Stomach (tissue), 9 donors: ENCODE results near the gene SLC24A3. TPM values are rescaled to one million over a fixed set of nuclear protein-coding genes. Genes with fewer than 3 reads are reported as not detected.

Experiments
- DNase-seq, 2 donors: peaks; one replicate each; pipeline versions ENCODE4 v3.0.0 to v3.0.0-alpha.2; 2013 to 2019
- H3K27ac ChIP-seq, 5 donors: fragments of 200-600 bp in 4 of 5; sonication (generic) in 4 of 5; one replicate each; pipeline ENCODE4 v1.5.1; 2013 to 2019; ENCODE audit warnings: mild to moderate bottlenecking in 1 of 5, moderate library complexity in 1 of 5
- H3K27me3 ChIP-seq, 3 donors: fragments of 200-600 bp; sonication (generic); one replicate each; pipeline ENCODE4 v1.5.1; 2017 to 2019; ENCODE audit warnings: mixed run types in 1 of 3
- H3K36me3 ChIP-seq, 4 donors: fragments of 200-600 bp; sonication (generic); 1 replicate in 3 of 4; 2 replicates in 1 of 4; pipeline ENCODE4 v1.5.1; 2016 to 2019
- H3K4me1 ChIP-seq, 4 donors: fragments of 200-600 bp; sonication (generic); one replicate each; pipeline ENCODE4 v1.5.1; 2016 to 2019
- H3K4me3 ChIP-seq, 4 donors: fragments of 200-600 bp; sonication (generic) in 3 of 4; one replicate each; pipeline ENCODE4 v1.5.1; 2016 to 2019; ENCODE audit warnings: mild to moderate bottlenecking in 1 of 4
- H3K9me3 ChIP-seq, 4 donors: fragments of 200-600 bp; sonication (generic); one replicate each; pipeline ENCODE4 v1.5.1; 2016 to 2019
- CTCF ChIP-seq, 7 experiments: fragments of 450-650 bp in 4 of 7; fragments of 200-600 bp in 3 of 7; sonication (generic) in 3 of 7; IDR thresholded peaks; one replicate each; pipeline ENCODE4 v1.5.1; 2016 to 2019; ENCODE audit warnings: antibody characterized with exemption in 7 of 7, control low read depth in 2 of 7, mild to moderate bottlenecking in 1 of 7
- EP300 ChIP-seq: sonication (generic); formaldehyde crosslinking; IDR thresholded peaks from one replicate; pipeline ENCODE4 v1.6.1; 2017; ENCODE audit warnings: antibody characterized with exemption
- POLR2A ChIP-seq, 4 donors: fragments of 450-650 bp; IDR thresholded peaks; one replicate each; pipeline ENCODE4 v1.6.1; 2016; ENCODE audit warnings: antibody characterized with exemption in 4 of 4, control low read depth in 2 of 4, mild to moderate bottlenecking in 1 of 4, moderate library complexity in 1 of 4
- POLR2AphosphoS5 ChIP-seq, 3 donors: sonication (generic); formaldehyde crosslinking; IDR thresholded peaks; one replicate each; pipeline ENCODE4 v1.6.1; 2016; ENCODE audit warnings: antibody characterized with exemption in 3 of 3
- WGBS, 5 donors: extraction: QIAGEN DNeasy Blood & Tissue Kit in 3 of 5; methylation state at CpG; one replicate each; pipeline versions ENCODE4 v1.1.5 to v1.1.7; 2013 to 2018; 5-methylcytosine and 5-hydroxymethylcytosine counted together
- intact Hi-C: fragments of 100-400 bp; cut with DNase I; formaldehyde crosslinking; loops from one replicate; pipeline ENCODE4 v1.15.1; 2023; ENCODE audit warnings: low total_unique reads
- polyA plus RNA-seq, 3 donors: library from polyadenylated mRNA; stranded (reverse); fragments of 200-250 nt; gene quantifications; one replicate each; pipeline ENCODE4 v1.2.3, GENCODE V29; 2013
- total RNA-seq, 5 donors: library from RNA; depleted of rRNA; stranded (reverse); fragments of >200 nt; gene quantifications; one replicate each; pipeline versions ENCODE4 v1.1.0 to v1.2.3, GENCODE V29; 2014 to 2016
- donor health status: healthy with polysubstance abuse.
- donor health status: Bipolar disorder and iron deficiency.
- donor health status: healthy.

Gene SLC24A3
- total and polyA plus RNA-seq, 8 donors, result 1.8 to 9.0 (median 4.5) TPM

GRCh38 chr20:19725814-19726525, 513.5 kb downstream of the SLC24A3 start:
- H3K36me3 ChIP-seq, result no peaks in the 10 kb centered on the region
- no peaks in the 10 kb centered on the region for H3K9me3 ChIP-seq
- H3K27ac ChIP-seq, result no peak overlapping the region
- no peak overlapping the region for H3K4me3 ChIP-seq
- intact Hi-C loops, result no loop called here
- H3K4me1 ChIP-seq, result no peaks in the 10 kb centered on the region
- no peak for DNase-seq
- no peaks in the 10 kb centered on the region for H3K27me3 ChIP-seq
- TF ChIP-seq POLR2A (IDR thresholded peaks at IDR 0.05) (no peak), CTCF (IDR thresholded peaks at IDR 0.05) (no peak), POLR2AphosphoS5 (IDR thresholded peaks at IDR 0.05) (no peak), EP300 (no peak)
- WGBS, 5 donors, result 78 to 94% (median 83%) methylated on average over 1 of the region's 1 CpG

GRCh38 chr20:19727251-19727847, 514.9 kb downstream of the SLC24A3 start:
- no peak for DNase-seq
- no peaks in the 10 kb centered on the region for H3K9me3 ChIP-seq
- no peaks in the 10 kb centered on the region for H3K4me1 ChIP-seq
- TF ChIP-seq POLR2A (IDR thresholded peaks at IDR 0.05) (no peak), POLR2AphosphoS5 (IDR thresholded peaks at IDR 0.05) (no peak), EP300 (no peak), CTCF (IDR thresholded peaks at IDR 0.05) (no peak)
- WGBS, 5 donors, result 87 to 95% (median 94%) methylated on average over 10 of the region's 10 CpGs
- no peaks in the 10 kb centered on the region for H3K27me3 ChIP-seq
- no peaks in the 10 kb centered on the region for H3K36me3 ChIP-seq
- H3K4me3 ChIP-seq, result no peak overlapping the region
- no peak overlapping the region for H3K27ac ChIP-seq
- intact Hi-C loops, result no loop called here

- Histone ChIP-seq H3K27me3 (no peaks in the 10 kb centered on the region), H3K27ac (no peak overlapping the region), H3K4me1 (peaks cover 0 to 6% (median 2%) of the 10 kb centered on the region in 4 donors), H3K9me3 (no peaks in the 10 kb centered on the region), H3K36me3 (no peaks in the 10 kb centered on the region), H3K4me3 (no peak overlapping the region)
- TF ChIP-seq POLR2A (IDR thresholded peaks at IDR 0.05) (no peak), POLR2AphosphoS5 (IDR thresholded peaks at IDR 0.05) (no peak), EP300 (no peak), CTCF (IDR thresholded peaks at IDR 0.05) (no peak)
- intact Hi-C loops, result no loop called here
- no peak for DNase-seq
- 75 to 95% (median 92%) methylated on average over 3 to 4 of the region's 4 CpGs for WGBS, 5 donors
Measured at GRCh38 chr20:19729672-19730071, 517.2 kb downstream of the SLC24A3 start.

- intact Hi-C loops, result no loop called here
Measured at GRCh38 chr20:19730706-19731105, 518.3 kb downstream of the SLC24A3 start.

More at GRCh38 chr20:19730706-19731105, 518.3 kb downstream of the SLC24A3 start:
- Histone ChIP-seq H3K27me3 (no peaks in the 10 kb centered on the region), H3K4me3 (no peak overlapping the region), H3K9me3 (no peaks in the 10 kb centered on the region), H3K27ac (no peak overlapping the region), H3K4me1 (peaks cover 4 to 14% (median 13%) of the 10 kb centered on the region in 4 donors), H3K36me3 (no peaks in the 10 kb centered on the region)
- DNase-seq, result no peak
- no peak for TF ChIP-seq CTCF (IDR thresholded peaks at IDR 0.05)
- TF ChIP-seq POLR2A (IDR thresholded peaks at IDR 0.05), result no peak
- no peak for TF ChIP-seq EP300
- no peak for TF ChIP-seq POLR2AphosphoS5 (IDR thresholded peaks at IDR 0.05)
- 68 to 81% (median 75%) methylated on average over 7 of the region's 7 CpGs for WGBS, 5 donors
